Islet precursor cell (in vitro differentiated cells): ENCODE results near the gene SARM1.
"Not testable (repeated sequence)": the region's sequence is repeated elsewhere in the genome, so short reads cannot be mapped to it uniquely, and the experiment has no call there.

Experiments used
- DNase-seq: peaks from one replicate; pipeline ENCODE4 v3.0.0-alpha.2; 2018

Gene SARM1

GRCh38 chr17:28433721-28434120 lies 62.2 kb downstream of the SARM1 start:
- no peak for DNase-seq

GRCh38 chr17:28434326-28434725 lies 62.8 kb downstream of the SARM1 start:
- DNase-seq, result not testable (repeated sequence)

DNA sequence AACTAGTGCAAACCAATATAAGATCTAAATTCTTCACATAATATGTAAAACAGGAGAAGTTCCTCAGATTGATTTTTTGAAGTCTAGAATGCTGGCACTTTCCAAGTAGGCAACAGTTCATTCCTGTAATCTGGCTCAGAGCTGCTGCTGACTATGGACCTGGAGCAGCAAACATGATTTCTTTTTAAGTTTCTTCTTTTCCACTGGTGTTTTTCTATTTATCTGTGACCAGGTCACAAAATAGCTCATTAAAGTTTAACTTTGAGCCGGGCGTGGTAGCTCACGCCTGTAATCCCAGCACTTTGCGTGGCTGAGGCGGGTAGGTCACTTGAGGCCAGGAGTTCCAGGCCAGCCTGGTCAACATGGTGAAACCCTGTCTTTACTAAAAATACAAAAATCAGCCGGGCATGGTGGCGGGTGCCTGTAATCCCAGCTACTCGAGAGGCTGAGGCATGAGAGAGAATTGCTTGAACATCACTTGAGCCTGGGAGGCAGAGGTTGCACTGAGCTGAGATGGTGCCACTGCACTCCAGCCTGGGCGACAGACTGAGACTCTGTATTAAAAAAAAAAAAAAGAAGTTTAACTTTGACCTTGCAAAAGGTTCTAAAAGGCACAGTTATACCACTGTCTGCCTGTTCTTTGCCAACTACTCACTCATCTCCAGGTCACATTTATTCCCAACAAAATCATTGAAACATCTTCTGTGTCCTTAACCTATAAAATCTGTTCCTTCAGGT lies 72.6 kb downstream of the SARM1 start:
- no peak for DNase-seq

- DNase-seq, result peak; percentile 76
Measured at GRCh38 chr17:28446716-28447395, 75.4 kb downstream of the SARM1 start.

DNA sequence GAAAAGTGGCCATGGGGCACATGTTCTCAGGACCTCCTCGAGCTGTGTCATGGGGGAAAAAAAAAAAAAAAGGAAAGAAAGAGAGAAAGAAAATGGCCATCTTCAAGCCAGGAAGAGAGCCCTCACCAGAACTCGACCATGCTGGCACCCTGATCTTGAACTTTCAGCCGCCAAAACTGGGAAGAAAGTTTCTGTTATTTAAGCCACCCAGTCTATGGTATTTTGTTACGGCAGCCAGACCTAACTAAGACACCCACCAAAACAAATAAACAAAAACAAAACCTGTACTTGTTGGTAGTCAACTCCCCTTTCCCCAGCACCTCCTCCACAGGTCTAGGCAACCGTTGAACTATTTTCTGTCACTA lies 75.9 kb downstream of the SARM1 start:
- no peak for DNase-seq

DNA sequence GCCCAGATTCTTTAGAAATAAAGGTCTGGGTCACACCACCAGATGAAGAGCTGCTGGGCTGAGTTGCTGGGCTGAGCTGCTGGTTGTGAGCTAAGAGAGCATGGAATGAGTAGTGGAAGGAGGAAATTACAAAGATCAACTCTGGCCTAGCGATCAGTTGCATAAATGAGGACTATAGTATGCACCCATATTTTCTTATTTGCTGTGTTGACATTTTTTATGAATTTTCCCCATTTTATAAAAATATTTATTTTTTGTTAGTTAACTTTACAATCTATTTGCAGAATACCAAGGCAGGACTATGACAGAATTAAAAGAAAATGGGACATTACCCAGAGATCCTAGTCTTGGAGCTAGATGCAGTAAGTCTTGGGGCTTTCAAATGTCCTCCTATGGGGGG lies 78.4 kb downstream of the SARM1 start:
- DNase-seq, result no peak
